ENCODE results near the gene ZNF202. TPM values are rescaled to one million over a fixed set of nuclear protein-coding genes. Genes with fewer than 3 reads are reported as not detected.

ZNF202 gene
- total RNA-seq, 1 donor from 2014 or later = 4.1 TPM

- DNase-seq = no peak
- ATAC-seq = no peak
- intact Hi-C loops (cut with micrococcal nuclease) = no loop called here
These were observed 46.2 kb downstream of the ZNF202 start for GRCh38 chr11:123695231-123695630.

GRCh38 chr11:123694551-123694950 lies 46.9 kb downstream of the ZNF202 start:
- no peak for ATAC-seq
- intact Hi-C loops (cut with micrococcal nuclease) = no loop called here
- DNase-seq = no peak

- intact Hi-C loops (cut with micrococcal nuclease) = no loop called here
- no peak for ATAC-seq
These were observed 48.5 kb downstream of the ZNF202 start for GRCh38 chr11:123692961-123693360.

GRCh38 chr11:123690485-123690884 lies 51.0 kb downstream of the ZNF202 start:
- intact Hi-C loops (cut with micrococcal nuclease) = no loop called here
- ATAC-seq = no peak

More at GRCh38 chr11:123692961-123693360, 48.5 kb downstream of the ZNF202 start:
- no peak for DNase-seq

GRCh38 chr11:123684601-123685000 lies 56.9 kb downstream of the ZNF202 start:
- no peak for ATAC-seq

More at GRCh38 chr11:123690485-123690884, 51.0 kb downstream of the ZNF202 start:
- DNase-seq = no peak

GRCh38 chr11:123683428-123684170 lies 57.9 kb downstream of the ZNF202 start:
- ATAC-seq = no peak

More at GRCh38 chr11:123684601-123685000, 56.9 kb downstream of the ZNF202 start:
- no peak for DNase-seq
- intact Hi-C loops (cut with micrococcal nuclease) = no loop called here

GRCh38 chr11:123682696-123683410 lies 58.6 kb downstream of the ZNF202 start:
- no peak for DNase-seq

More at GRCh38 chr11:123683428-123684170, 57.9 kb downstream of the ZNF202 start:
- no peak for DNase-seq
- intact Hi-C loops (cut with micrococcal nuclease) = no loop called here

GRCh38 chr11:123681030-123681429 lies 60.4 kb downstream of the ZNF202 start:
- ATAC-seq = no peak
- intact Hi-C loops (cut with micrococcal nuclease) = no loop called here
- DNase-seq = no peak

More at GRCh38 chr11:123682696-123683410, 58.6 kb downstream of the ZNF202 start:
- intact Hi-C loops (cut with micrococcal nuclease) = no loop called here
- ATAC-seq = no peak

- no peak for ATAC-seq
These were observed 63.2 kb downstream of the ZNF202 start for GRCh38 chr11:123678246-123678645.

GRCh38 chr11:123677510-123677909 lies 64.0 kb downstream of the ZNF202 start:
- DNase-seq (no peak), ATAC-seq (no peak)
- intact Hi-C loops (cut with micrococcal nuclease) = no loop called here

More at GRCh38 chr11:123678246-123678645, 63.2 kb downstream of the ZNF202 start:
- DNase-seq = no peak
- intact Hi-C loops (cut with micrococcal nuclease) = no loop called here

GRCh38 chr11:123674297-123674696 lies 67.2 kb downstream of the ZNF202 start:
- DNase-seq = no peak
- intact Hi-C loops (cut with micrococcal nuclease) = no loop called here
- ATAC-seq = no peak

Other genes with a start within 250 kb of the ZNF202 start
- gene SCN3B, start 87.0 kb downstream of the ZNF202 start, total RNA-seq = 1.7 TPM
- gene OR6X1, start 12.9 kb upstream of the ZNF202 start, total RNA-seq = not detected
- gene OR6M1, start 64.7 kb upstream of the ZNF202 start, total RNA-seq = not detected
- not detected for gene TMEM225, start 144.0 kb upstream of the ZNF202 start, total RNA-seq
- not detected for gene OR8D4, start 160.5 kb upstream of the ZNF202 start, total RNA-seq
- not detected for gene OR4D5, start 198.0 kb upstream of the ZNF202 start, total RNA-seq
- not detected for gene OR6T1, start 202.2 kb upstream of the ZNF202 start, total RNA-seq
- not detected for gene OR10S1, start 236.1 kb upstream of the ZNF202 start, total RNA-seq